Activated naive CD8-positive, alpha-beta T cell treated with anti-CD3 and anti-CD28 coated beads, Interleukin-2, amount 10 ng/mL, durations not matched to agents 7 days and 5 days (primary cell): ENCODE data around the gene ARHGEF35. TPM values are rescaled to one million over a fixed set of nuclear protein-coding genes. Genes with fewer than 3 reads are reported as not detected.

Experiments used
- ATAC-seq: fragments of 150-1000 bp; cut with Tn5 transposase; one replicate; pipeline ENCODE4 v1.10.0; 2021; ENCODE audit warnings: low read depth, moderate library complexity
- POLR2A ChIA-PET: fragments of 350-600 bp; sonication (Branson Sonifier 250); formaldehyde crosslinking; loops from one replicate; lab custom pipeline; 2021; ENCODE audit warnings: antibody characterized with exemption; lab: Charles Lee
- DNase-seq: peaks from one replicate; pipeline ENCODE4 v3.0.0; 2021
- H3K27ac Mint-ChIP-seq: one replicate; pipeline ENCODE4 v1.8.0; 2022; ENCODE audit warnings: mild to moderate bottlenecking, mixed read lengths
- H3K27me3 Mint-ChIP-seq: one replicate; pipeline ENCODE4 v1.8.0; 2022; ENCODE audit warnings: mild to moderate bottlenecking, moderate library complexity, mixed read lengths
- H3K36me3 Mint-ChIP-seq: one replicate; pipeline ENCODE4 v1.8.0; 2021; ENCODE audit warnings: mild to moderate bottlenecking, mixed read lengths
- H3K4me1 Mint-ChIP-seq: one replicate; pipeline ENCODE4 v1.8.0; 2021; ENCODE audit warnings: mixed read lengths
- H3K4me3 Mint-ChIP-seq: one replicate; pipeline ENCODE4 v1.8.0; 2022; ENCODE audit warnings: mild to moderate bottlenecking, moderate library complexity, mixed read lengths
- H3K9me3 Mint-ChIP-seq: one replicate; pipeline ENCODE4 v1.8.0; 2021; ENCODE audit warnings: mixed read lengths
- total RNA-seq, 2 experiments: library from RNA; stranded (reverse); gene quantifications; one replicate each; pipeline ENCODE4 v1.2.3, GENCODE V29; 2021

The ARHGEF35 gene
- total RNA-seq, 2 experiments from 2014 or later = 2.5 TPM

DNA sequence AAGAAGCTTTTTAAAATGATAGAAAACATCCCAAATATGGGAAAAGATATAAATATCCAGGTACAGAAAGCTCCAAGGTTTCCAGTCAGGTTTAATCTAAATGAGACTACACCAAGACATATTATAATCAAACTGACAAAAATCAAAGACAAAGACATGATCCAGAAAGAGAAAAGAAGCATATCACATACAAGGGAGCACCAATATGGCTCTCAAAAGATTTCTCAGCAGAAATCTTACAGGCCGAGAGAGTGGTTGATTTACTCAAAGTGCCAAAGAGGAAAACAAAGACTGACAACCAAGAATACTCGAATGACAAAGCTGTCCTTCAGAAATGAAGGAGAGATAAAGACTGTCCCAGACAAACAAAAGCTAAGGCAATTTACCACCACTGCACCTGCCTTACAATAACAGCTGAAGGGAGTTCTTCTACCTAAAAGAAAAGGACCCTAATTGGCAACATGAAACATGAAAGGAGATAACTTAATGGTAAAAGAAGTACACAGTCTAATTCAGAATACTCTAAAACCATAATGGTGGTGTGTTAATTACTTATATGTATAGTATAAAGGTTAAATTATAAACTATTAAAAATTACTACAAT lies 47.3 kb downstream of the ARHGEF35 start:
- POLR2A ChIA-PET = no interaction called here
- Mint-ChIP-seq H3K36me3 (peaks cover 3% of the 10 kb centered on the region), H3K27ac (no peak overlapping the region), H3K4me3 (no peak overlapping the region), H3K9me3 (peaks cover 20% of the 10 kb centered on the region), H3K4me1 (no peaks in the 10 kb centered on the region), H3K27me3 (peaks cover 19% of the 10 kb centered on the region)
- DNase-seq (no peak), ATAC-seq (no peak)

DNA sequence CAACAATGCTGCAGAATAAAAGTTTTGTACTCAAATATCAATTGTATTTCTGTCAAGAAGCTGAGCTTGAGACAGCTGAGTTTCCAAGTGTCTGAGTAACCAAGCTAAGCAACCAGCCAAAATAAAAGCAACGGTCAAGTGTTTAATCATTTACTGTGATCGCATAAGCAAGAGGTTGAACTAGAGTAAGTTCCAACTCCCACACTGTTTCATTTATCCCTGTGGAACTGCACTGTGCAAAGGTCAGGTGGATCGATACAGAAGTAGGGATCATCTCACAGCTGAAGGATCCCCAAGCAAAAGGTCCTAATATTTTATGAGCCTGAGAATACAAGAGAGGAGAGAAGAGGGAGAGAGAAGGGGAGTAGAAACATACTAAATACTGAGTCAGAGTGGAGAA lies 51.2 kb downstream of the ARHGEF35 start:
- POLR2A ChIA-PET = no interaction called here
- ATAC-seq (no peak), DNase-seq (no peak)
- H3K9me3 Mint-ChIP-seq = peaks cover 18% of the 10 kb centered on the region
- no peak overlapping the region for H3K27ac Mint-ChIP-seq
- peaks cover 2% of the 10 kb centered on the region for H3K27me3 Mint-ChIP-seq
- H3K36me3 Mint-ChIP-seq = peaks cover 3% of the 10 kb centered on the region
- no peaks in the 10 kb centered on the region for H3K4me1 Mint-ChIP-seq
- no peak overlapping the region for H3K4me3 Mint-ChIP-seq

DNA sequence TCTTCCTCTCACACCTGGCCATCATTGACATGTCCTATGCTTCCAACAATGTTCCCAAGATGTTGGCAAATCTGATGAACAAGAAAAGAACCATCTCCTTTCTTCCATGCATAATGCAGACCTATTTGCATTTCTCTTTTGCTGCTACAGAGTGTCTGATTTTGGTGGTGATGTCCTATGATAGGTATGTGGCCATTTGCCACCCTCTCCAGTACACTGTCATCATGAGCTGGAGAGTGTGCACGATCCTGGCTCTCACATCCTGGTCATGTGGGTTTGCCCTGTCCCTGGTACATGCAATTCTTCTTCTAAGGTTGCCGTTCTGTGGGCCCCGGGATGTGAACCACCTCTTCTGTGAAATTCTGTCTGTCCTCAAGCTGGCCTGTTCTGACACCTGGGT lies 53.4 kb downstream of the ARHGEF35 start:
- Mint-ChIP-seq H3K4me3 (no peak overlapping the region), H3K4me1 (no peaks in the 10 kb centered on the region), H3K36me3 (no peaks in the 10 kb centered on the region), H3K27me3 (peaks cover 4% of the 10 kb centered on the region), H3K27ac (no peak overlapping the region), H3K9me3 (peaks cover 7% of the 10 kb centered on the region)
- DNase-seq (no peak), ATAC-seq (no peak)
- POLR2A ChIA-PET = no interaction called here

DNA sequence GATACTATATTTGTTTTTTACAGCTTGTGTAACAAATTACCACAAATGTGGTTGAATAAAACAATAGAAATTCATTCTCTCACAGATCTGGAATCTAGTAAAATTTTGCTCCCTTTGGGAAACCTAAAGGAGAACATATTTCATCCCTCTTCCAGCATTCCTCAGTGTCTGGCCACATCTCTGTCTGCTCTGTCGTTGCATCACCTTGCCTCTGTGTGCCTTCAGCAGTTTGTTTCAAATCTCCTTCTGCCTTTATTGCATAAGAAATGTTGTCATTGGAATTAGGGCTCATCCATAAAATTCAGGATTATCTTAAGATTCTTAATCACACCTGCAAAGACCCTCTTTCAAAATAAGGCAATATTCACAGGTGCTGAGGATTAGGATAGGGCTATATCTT lies 58.1 kb downstream of the ARHGEF35 start:
- no peaks in the 10 kb centered on the region for H3K4me1 Mint-ChIP-seq
- no peaks in the 10 kb centered on the region for H3K36me3 Mint-ChIP-seq
- H3K27me3 Mint-ChIP-seq = peaks cover 13% of the 10 kb centered on the region
- no peaks in the 10 kb centered on the region for H3K9me3 Mint-ChIP-seq
- no peak overlapping the region for H3K27ac Mint-ChIP-seq
- no peak for ATAC-seq
- POLR2A ChIA-PET = no interaction called here
- no peak for DNase-seq
- H3K4me3 Mint-ChIP-seq = no peak overlapping the region

Other genes with a start within 250 kb of the ARHGEF35 start
- not detected for gene OR2F1, start 241.0 kb downstream of the ARHGEF35 start, total RNA-seq
- not detected for gene OR6B1, start 195.5 kb downstream of the ARHGEF35 start, total RNA-seq
- gene OR2A5, start 146.9 kb downstream of the ARHGEF35 start, total RNA-seq = not detected
- gene OR2A25, start 126.0 kb downstream of the ARHGEF35 start, total RNA-seq = not detected
- not detected for gene OR2A12, start 109.6 kb downstream of the ARHGEF35 start, total RNA-seq
- gene OR2A2, start 86.2 kb downstream of the ARHGEF35 start, total RNA-seq = not detected
- not detected for gene OR2A14, start 72.7 kb downstream of the ARHGEF35 start, total RNA-seq
- 1 to 10 TPM; 1.0 to 2.2 TPM for gene CTAGE4, start 12.4 kb downstream of the ARHGEF35 start, total RNA-seq
- gene OR2A42, start 43.8 kb upstream of the ARHGEF35 start, total RNA-seq = not detected
- gene OR2A7, start 69.0 kb upstream of the ARHGEF35 start, total RNA-seq = 1 to 10 TPM; 2.1 to 2.2 TPM
- gene CTAGE8, start 73.5 kb upstream of the ARHGEF35 start, total RNA-seq = 1 to 10 TPM in 1 of 2 experiments, not detected in 1; 1.1 TPM
- under 1 TPM in 1 of 2 experiments, not detected in 1; 0.06 TPM for gene OR2A1, start 116.6 kb upstream of the ARHGEF35 start, total RNA-seq
- gene ARHGEF5, start 159.6 kb upstream of the ARHGEF35 start, total RNA-seq = 1 to 10 TPM; 7.6 to 7.7 TPM
- gene NOBOX, start 207.9 kb upstream of the ARHGEF35 start, total RNA-seq = not detected